Esophagus squamous epithelium (tissue), 5 donors: ENCODE results near the gene HDAC1. TPM values are rescaled to one million over a fixed set of nuclear protein-coding genes. Genes with fewer than 3 reads are reported as not detected.
A peak's percentile ranks its signal among the peaks of the same experiment; 100 is the strongest.

Experiments used
- DNase-seq: peaks from one replicate; lab custom pipeline; 2025; lab: John Stamatoyannopoulos, UW
- H3K27ac ChIP-seq, 4 donors: fragments of 200-600 bp; sonication (generic); one replicate each; pipeline ENCODE4 v1.5.1; 2016 to 2019; ENCODE audit warnings: mild to moderate bottlenecking in 1 of 4
- H3K27me3 ChIP-seq, 4 donors: fragments of 200-600 bp; sonication (generic); 1 replicate in 3 of 4; 2 replicates in 1 of 4; pipeline versions ENCODE4 v1.5.1 to v1.6.0; 2017 to 2021; ENCODE audit warnings: antibody characterized with exemption in 1 of 4
- H3K36me3 ChIP-seq, 3 donors: fragments of 200-600 bp; sonication (generic); one replicate each; pipeline ENCODE4 v1.5.1; 2016 to 2019
- H3K4me1 ChIP-seq, 3 donors: fragments of 200-600 bp; sonication (generic); one replicate each; pipeline ENCODE4 v1.5.1; 2017 to 2019
- H3K4me3 ChIP-seq, 4 donors: fragments of 200-600 bp; sonication (generic); 1 replicate in 3 of 4; 2 replicates in 1 of 4; pipeline ENCODE4 v1.5.1; 2016 to 2019; ENCODE audit warnings: mild to moderate bottlenecking in 2 of 4, moderate library complexity in 1 of 4
- H3K9me3 ChIP-seq, 3 donors: fragments of 200-600 bp; sonication (generic); one replicate each; pipeline ENCODE4 v1.5.1; 2016 to 2019
- CTCF ChIP-seq, 6 experiments: fragments of 450-650 bp in 4 of 6; fragments of 200-600 bp in 2 of 6; sonication (generic) in 2 of 6; IDR thresholded peaks; one replicate each; pipeline ENCODE4 v1.5.1; 2016 to 2019; ENCODE audit warnings: antibody characterized with exemption in 6 of 6, mild to moderate bottlenecking in 4 of 6, moderate library complexity in 4 of 6
- POLR2A ChIP-seq, 4 donors: fragments of 450-650 bp; IDR thresholded peaks; one replicate each; pipeline ENCODE4 v1.6.1; 2017; ENCODE audit warnings: antibody characterized with exemption in 4 of 4, mild to moderate bottlenecking in 4 of 4, moderate library complexity in 3 of 4
- WGBS, 2 donors: methylation state at CpG; one replicate each; pipeline ENCODE4 v1.1.5; 2018; 5-methylcytosine and 5-hydroxymethylcytosine counted together
- intact Hi-C: fragments of 100-400 bp; cut with DNase I; formaldehyde crosslinking; loops from one replicate; pipeline ENCODE4 v1.15.0; 2022
- total RNA-seq, 4 donors: library from RNA; depleted of rRNA; stranded (reverse); fragments of >200 nt; gene quantifications; one replicate each; pipeline ENCODE4 v1.1.0, GENCODE V29; 2016
- donor health status: DM: yes; HTN: yes; CAD: no.

The HDAC1 gene
- total RNA-seq, 4 donors from 2014 or later: 74.3 to 115 (median 96.0) TPM

- Histone ChIP-seq H3K4me3 (peak overlapping the region; percentile 58 to 81 (median 71)), H3K9me3 (no peaks in the 10 kb centered on the region), H3K27me3 (no peaks in the 10 kb centered on the region), H3K27ac (peak overlapping the region; percentile 81 to 93 (median 90)), H3K4me1 (peaks cover 16 to 60% (median 34%) of the 10 kb centered on the region in 3 donors), H3K36me3 (no peaks in the 10 kb centered on the region)
- WGBS, 2 donors: 28 to 53% methylated on average over 12 to 24 of the region's 28 CpGs
- no peak for DNase-seq
- intact Hi-C loops: no loop called here
- TF ChIP-seq POLR2A (IDR thresholded peaks at IDR 0.05) (no peak), CTCF (IDR thresholded peaks at IDR 0.05) (peak; percentile 51 to 77 (median 63))
Observed at GRCh38 chr1:32350785-32351398, 59.0 kb downstream of the HDAC1 start.

- H3K4me1 ChIP-seq: peaks cover 16 to 58% (median 34%) of the 10 kb centered on the region in 3 donors
- 1 to 27% methylated on average over 3 to 22 of the region's 75 CpGs for WGBS, 2 donors
- DNase-seq: peak; percentile 37
- peak overlapping the region; percentile 58 to 81 (median 71) for H3K4me3 ChIP-seq
- H3K9me3 ChIP-seq: no peaks in the 10 kb centered on the region
- peak in 2 of 4 donors; percentile 83 to 84 for TF ChIP-seq POLR2A (IDR thresholded peaks at IDR 0.05)
- peak in 2 of 6 experiments; percentile 6 to 12 for TF ChIP-seq CTCF (IDR thresholded peaks at IDR 0.05)
- intact Hi-C loops: no loop called here
- no peaks in the 10 kb centered on the region for H3K36me3 ChIP-seq
- H3K27ac ChIP-seq: peak overlapping the region; percentile 81 to 93 (median 90)
- no peaks in the 10 kb centered on the region for H3K27me3 ChIP-seq
Observed at GRCh38 chr1:32351399-32352238, 59.7 kb downstream of the HDAC1 start.

- Histone ChIP-seq H3K27me3 (no peaks in the 10 kb centered on the region), H3K27ac (peak overlapping the region; percentile 81 to 93 (median 90)), H3K36me3 (no peaks in the 10 kb centered on the region), H3K9me3 (no peaks in the 10 kb centered on the region), H3K4me1 (peaks cover 16 to 58% (median 34%) of the 10 kb centered on the region in 3 donors), H3K4me3 (peak overlapping the region; percentile 58 to 81 (median 71))
- 77 to 87% methylated on average over 3 to 4 of the region's 8 CpGs for WGBS, 2 donors
- no peak for DNase-seq
- intact Hi-C loops: no loop called here
- TF ChIP-seq CTCF (IDR thresholded peaks at IDR 0.05) (peak in 1 of 6 experiments; percentile 3), POLR2A (IDR thresholded peaks at IDR 0.05) (no peak)
Observed at GRCh38 chr1:32352239-32352745, 60.4 kb downstream of the HDAC1 start.

- Histone ChIP-seq H3K4me3 (no peak overlapping the region), H3K4me1 (peaks cover 16 to 58% (median 34%) of the 10 kb centered on the region in 3 donors)
Observed at GRCh38 chr1:32352831-32353383, 61.0 kb downstream of the HDAC1 start.

More at GRCh38 chr1:32352831-32353383, 61.0 kb downstream of the HDAC1 start:
- intact Hi-C loops: no loop called here
- DNase-seq: no peak
- 53 to 58% methylated on average over 2 of the region's 2 CpGs for WGBS, 2 donors
- Histone ChIP-seq H3K27me3 (no peaks in the 10 kb centered on the region), H3K27ac (peak overlapping the region in 2 of 4 donors; percentile 17 to 90), H3K9me3 (no peaks in the 10 kb centered on the region), H3K36me3 (no peaks in the 10 kb centered on the region)
- TF ChIP-seq CTCF (IDR thresholded peaks at IDR 0.05): no peak
- no peak for TF ChIP-seq POLR2A (IDR thresholded peaks at IDR 0.05)
